Esophagus muscularis mucosa (tissue), 4 donors: ENCODE results near the gene NADSYN1. TPM values are rescaled to one million over a fixed set of nuclear protein-coding genes. Genes with fewer than 3 reads are reported as not detected.

Experiments used
- DNase-seq: peaks from one replicate; pipeline ENCODE4 v3.0.0-alpha.2; 2017; ENCODE audit errors: extremely low spot score
- H3K27ac ChIP-seq, 4 donors: fragments of 200-600 bp; sonication (generic); replicated peaks in 1 of 4; 1 replicate in 3 of 4; 2 replicates in 1 of 4; pipeline ENCODE4 v1.5.1; 2016 to 2019; ENCODE audit warnings: mild to moderate bottlenecking in 1 of 4
- H3K27me3 ChIP-seq, 4 donors: fragments of 200-600 bp; sonication (generic); one replicate each; pipeline versions ENCODE4 v1.5.1 to v1.6.0; 2016 to 2019
- H3K36me3 ChIP-seq, 4 donors: fragments of 200-600 bp; sonication (generic); one replicate each; pipeline ENCODE4 v1.5.1; 2016 to 2019
- H3K4me1 ChIP-seq, 4 donors: fragments of 200-600 bp; sonication (generic); one replicate each; pipeline ENCODE4 v1.5.1; 2016 to 2019
- H3K4me3 ChIP-seq, 4 donors: fragments of 200-600 bp; sonication (generic); 1 replicate in 2 of 4; 2 replicates in 2 of 4; pipeline ENCODE4 v1.5.1; 2016 to 2019; ENCODE audit warnings: mild to moderate bottlenecking in 4 of 4, moderate library complexity in 1 of 4
- H3K9me3 ChIP-seq, 4 donors: fragments of 200-600 bp; sonication (generic); 1 replicate in 3 of 4; 2 replicates in 1 of 4; pipeline ENCODE4 v1.5.1; 2016 to 2019
- EP300 ChIP-seq: sonication (generic); formaldehyde crosslinking; IDR thresholded peaks from one replicate; pipeline ENCODE4 v1.6.1; 2017; ENCODE audit warnings: antibody characterized with exemption
- POLR2A ChIP-seq: fragments of 450-650 bp; IDR thresholded peaks from one replicate; pipeline ENCODE4 v1.6.1; 2017; ENCODE audit warnings: antibody characterized with exemption, moderate library complexity, mild to moderate bottlenecking, low read depth
- POLR2AphosphoS5 ChIP-seq, 2 donors: sonication (generic); formaldehyde crosslinking; IDR thresholded peaks; one replicate each; pipeline ENCODE4 v1.6.1; 2017; ENCODE audit warnings: antibody characterized with exemption in 2 of 2
- WGBS: methylation state at CpG from one replicate; pipeline ENCODE4 v1.1.5; 2018; 5-methylcytosine and 5-hydroxymethylcytosine counted together
- intact Hi-C: fragments of 100-400 bp; cut with DNase I; formaldehyde crosslinking; loops from one replicate; pipeline ENCODE4 v1.15.1; 2023
- total RNA-seq, 4 donors: library from RNA; depleted of rRNA; stranded (reverse); fragments of >200 nt; gene quantifications; one replicate each; pipeline versions ENCODE4 v1.1.0 to v1.2.1, GENCODE V29; 2016
- TF ChIP-seq, protein P1 (sequence below), 3 experiments: fragments of 200-600 bp in 2 of 3; fragments of 450-650 bp in 1 of 3; sonication (generic) in 2 of 3; IDR thresholded peaks; one replicate each; pipeline ENCODE4 v1.5.1; 2017 to 2019; ENCODE audit warnings: antibody characterized with exemption in 3 of 3, mild to moderate bottlenecking in 2 of 3, moderate library complexity in 1 of 3

NADSYN1 gene
- total RNA-seq, 4 donors from 2014 or later: 38.4 to 44.4 (median 42.2) TPM

GRCh38 chr11:71542382-71542781 lies 89.4 kb downstream of the NADSYN1 start:
- DNase-seq: no peak
- peaks cover 0 to 27% (median 0%) of the 10 kb centered on the region in 4 donors for H3K27me3 ChIP-seq
- no peaks in the 10 kb centered on the region for H3K4me1 ChIP-seq
- 80% methylated on average over 7 of the region's 7 CpGs for WGBS
- TF ChIP-seq, protein P1, sequence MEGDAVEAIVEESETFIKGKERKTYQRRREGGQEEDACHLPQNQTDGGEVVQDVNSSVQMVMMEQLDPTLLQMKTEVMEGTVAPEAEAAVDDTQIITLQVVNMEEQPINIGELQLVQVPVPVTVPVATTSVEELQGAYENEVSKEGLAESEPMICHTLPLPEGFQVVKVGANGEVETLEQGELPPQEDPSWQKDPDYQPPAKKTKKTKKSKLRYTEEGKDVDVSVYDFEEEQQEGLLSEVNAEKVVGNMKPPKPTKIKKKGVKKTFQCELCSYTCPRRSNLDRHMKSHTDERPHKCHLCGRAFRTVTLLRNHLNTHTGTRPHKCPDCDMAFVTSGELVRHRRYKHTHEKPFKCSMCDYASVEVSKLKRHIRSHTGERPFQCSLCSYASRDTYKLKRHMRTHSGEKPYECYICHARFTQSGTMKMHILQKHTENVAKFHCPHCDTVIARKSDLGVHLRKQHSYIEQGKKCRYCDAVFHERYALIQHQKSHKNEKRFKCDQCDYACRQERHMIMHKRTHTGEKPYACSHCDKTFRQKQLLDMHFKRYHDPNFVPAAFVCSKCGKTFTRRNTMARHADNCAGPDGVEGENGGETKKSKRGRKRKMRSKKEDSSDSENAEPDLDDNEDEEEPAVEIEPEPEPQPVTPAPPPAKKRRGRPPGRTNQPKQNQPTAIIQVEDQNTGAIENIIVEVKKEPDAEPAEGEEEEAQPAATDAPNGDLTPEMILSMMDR (IDR thresholded peaks at IDR 0.05): no peak
- TF ChIP-seq EP300: no peak
- H3K36me3 ChIP-seq: no peaks in the 10 kb centered on the region
- no peak overlapping the region for H3K27ac ChIP-seq
- H3K4me3 ChIP-seq: no peak overlapping the region
- H3K9me3 ChIP-seq: no peaks in the 10 kb centered on the region
- intact Hi-C loops: no loop called here

- no peaks in the 10 kb centered on the region for H3K9me3 ChIP-seq
- H3K4me1 ChIP-seq: no peaks in the 10 kb centered on the region
- no peak for TF ChIP-seq EP300
- TF ChIP-seq, protein P1 (IDR thresholded peaks at IDR 0.05): no peak
- TF ChIP-seq POLR2AphosphoS5 (IDR thresholded peaks at IDR 0.05): no peak
- TF ChIP-seq POLR2A: no peak
- WGBS: 78% methylated on average over 14 of the region's 15 CpGs
- no peaks in the 10 kb centered on the region for H3K36me3 ChIP-seq
- H3K27ac ChIP-seq: no peak overlapping the region
- intact Hi-C loops: no loop called here
- DNase-seq: no peak
- peaks cover 0 to 35% (median 0%) of the 10 kb centered on the region in 4 donors for H3K27me3 ChIP-seq
- no peak overlapping the region for H3K4me3 ChIP-seq
These were observed 90.1 kb downstream of the NADSYN1 start for GRCh38 chr11:71542879-71543777.

GRCh38 chr11:71543866-71544265 lies 90.9 kb downstream of the NADSYN1 start:
- Histone ChIP-seq H3K9me3 (no peaks in the 10 kb centered on the region), H3K27ac (no peak overlapping the region), H3K36me3 (no peaks in the 10 kb centered on the region), H3K27me3 (peaks cover 0 to 42% (median 0%) of the 10 kb centered on the region in 4 donors), H3K4me3 (no peak overlapping the region), H3K4me1 (no peaks in the 10 kb centered on the region)
- no peak for DNase-seq
- WGBS: 76% methylated on average over 7 of the region's 8 CpGs
- TF ChIP-seq POLR2AphosphoS5 (IDR thresholded peaks at IDR 0.05) (no peak), EP300 (no peak), POLR2A (no peak)
- TF ChIP-seq, protein P1 (IDR thresholded peaks at IDR 0.05): no peak
- intact Hi-C loops: no loop called here

DNA sequence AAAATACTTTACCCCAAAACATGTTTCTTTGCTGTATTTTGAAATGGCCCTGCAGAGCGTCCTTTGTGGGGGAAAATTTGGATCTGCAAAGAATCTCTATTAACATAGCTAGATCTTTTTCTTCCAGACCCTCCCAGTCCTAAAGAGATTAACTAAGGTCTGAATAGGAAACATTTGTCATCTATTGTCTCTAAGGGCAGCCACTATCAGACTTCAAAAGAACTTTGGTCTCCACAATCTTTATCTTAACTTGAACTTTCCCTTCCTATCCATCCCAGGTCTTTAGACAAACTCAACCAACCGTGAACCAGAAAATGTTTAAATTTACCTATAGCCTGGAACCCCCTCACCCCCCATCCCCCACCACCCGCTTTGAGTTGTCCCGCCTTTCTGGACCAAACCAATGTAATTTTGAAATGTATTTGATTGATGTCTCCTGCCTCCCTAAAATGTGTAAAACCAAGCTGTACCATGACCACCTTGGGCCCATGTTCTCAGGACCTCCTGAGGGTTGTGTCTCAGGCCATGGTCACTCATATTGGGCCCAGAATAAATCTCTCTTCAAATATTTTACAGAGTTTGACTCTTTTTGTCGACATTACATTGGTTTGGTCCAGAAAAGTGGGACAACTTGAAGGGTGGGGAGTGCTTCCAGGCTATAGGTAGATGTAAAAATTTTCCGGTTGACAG lies 91.7 kb downstream of the NADSYN1 start:
- H3K36me3 ChIP-seq: no peaks in the 10 kb centered on the region
- TF ChIP-seq POLR2AphosphoS5 (IDR thresholded peaks at IDR 0.05) (no peak), POLR2A (no peak), EP300 (no peak)
- TF ChIP-seq, protein P1 (IDR thresholded peaks at IDR 0.05): no peak
- WGBS: 91% methylated on average over 6 of the region's 6 CpGs
- no peaks in the 10 kb centered on the region for H3K9me3 ChIP-seq
- intact Hi-C loops: no loop called here
- H3K4me3 ChIP-seq: no peak overlapping the region
- peaks cover 0 to 46% (median 0%) of the 10 kb centered on the region in 4 donors for H3K27me3 ChIP-seq
- no peaks in the 10 kb centered on the region for H3K4me1 ChIP-seq
- DNase-seq: no peak
- no peak overlapping the region for H3K27ac ChIP-seq
